GM21515 (cell line): ENCODE data around the gene CTCFL.
"Not testable (repeated sequence)": the region's sequence is repeated elsewhere in the genome, so short reads cannot be mapped to it uniquely, and the experiment has no call there.

ENCODE experiments used
- ATAC-seq: cut with Tn5 transposase; IDR thresholded peaks from one replicate; pipeline ENCODE4 v1.9.1; 2021; ENCODE audit not compliant: unreplicated experiment

The CTCFL gene

GRCh38 chr20:57483287-57484050 lies 41.5 kb downstream of the CTCFL start:
- no peak for ATAC-seq

- ATAC-seq = no peak
Observed at GRCh38 chr20:57482796-57483195, 42.1 kb downstream of the CTCFL start.

GRCh38 chr20:57482148-57482547 lies 42.8 kb downstream of the CTCFL start:
- ATAC-seq = no peak

- peak; percentile 26 for ATAC-seq
Observed at GRCh38 chr20:57481281-57481711, 43.6 kb downstream of the CTCFL start.

GRCh38 chr20:57480444-57481160 lies 44.3 kb downstream of the CTCFL start:
- peak; percentile 72 for ATAC-seq

- no peak for ATAC-seq
Observed at GRCh38 chr20:57479196-57479595, 45.7 kb downstream of the CTCFL start.

GRCh38 chr20:57478176-57478575 lies 46.8 kb downstream of the CTCFL start:
- no peak for ATAC-seq

- no peak for ATAC-seq
Observed at GRCh38 chr20:57476641-57477461, 48.1 kb downstream of the CTCFL start.

GRCh38 chr20:57476084-57476526 lies 48.8 kb downstream of the CTCFL start:
- no peak for ATAC-seq

GRCh38 chr20:57475388-57476083 lies 49.4 kb downstream of the CTCFL start:
- ATAC-seq = no peak

- no peak for ATAC-seq
Observed at GRCh38 chr20:57474816-57475215, 50.1 kb downstream of the CTCFL start.

- ATAC-seq = no peak
Observed at GRCh38 chr20:57474205-57474604, 50.7 kb downstream of the CTCFL start.

GRCh38 chr20:57473246-57474048 lies 51.5 kb downstream of the CTCFL start:
- ATAC-seq = peak; percentile 64

- not testable (repeated sequence) for ATAC-seq
Observed at GRCh38 chr20:57472474-57472873, 52.5 kb downstream of the CTCFL start.

GRCh38 chr20:57471496-57472372 lies 53.2 kb downstream of the CTCFL start:
- ATAC-seq = no peak

GRCh38 chr20:57470666-57471495 lies 54.1 kb downstream of the CTCFL start:
- ATAC-seq = no peak

GRCh38 chr20:57470212-57470522 lies 54.8 kb downstream of the CTCFL start:
- ATAC-seq = no peak
